ENCODE data around the gene SLCO3A1.

Gene SLCO3A1

GRCh38 chr15:92121047-92121446 is 267.5 kb downstream of the SLCO3A1 start:
- H3K36me3 ChIP-seq (replicated peaks; ENCODE audit: low read depth, low read length) = no peaks in the 10 kb centered on the region
- H3K4me2 ChIP-seq (ENCODE audit: low read length) = no peak overlapping the region
- TF ChIP-seq CTCF (IDR thresholded peaks at IDR 0.05; ENCODE audit: low read depth, low read length) (no peak), EZH2phosphoT487 (IDR thresholded peaks at IDR 0.05; ENCODE audit: low read depth) (no peak)
- no peaks in the 10 kb centered on the region for H4K20me1 ChIP-seq (ENCODE audit: insufficient read depth, low read length)
- H3K9ac ChIP-seq (ENCODE audit: low read length) = no peak overlapping the region
- H3K9me3 ChIP-seq (ENCODE audit: insufficient read depth, low read length) = no peaks in the 10 kb centered on the region
- H3K27ac ChIP-seq (ENCODE audit: low read length) = no peak overlapping the region
- H2AFZ ChIP-seq (ENCODE audit: low read depth, low read length) = no peak overlapping the region
- peaks cover 5% of the 10 kb centered on the region; the same call in 1 of the 2 replicates for H3K27me3 ChIP-seq (ENCODE audit: low read depth, low read length)
- H3K4me3 ChIP-seq (ENCODE audit: low read length) = no peak overlapping the region
- H3K4me1 ChIP-seq (ENCODE audit: low read length) = peaks cover 32% of the 10 kb centered on the region
- H3K79me2 ChIP-seq (ENCODE audit: low read length) = no peaks in the 10 kb centered on the region

DNA sequence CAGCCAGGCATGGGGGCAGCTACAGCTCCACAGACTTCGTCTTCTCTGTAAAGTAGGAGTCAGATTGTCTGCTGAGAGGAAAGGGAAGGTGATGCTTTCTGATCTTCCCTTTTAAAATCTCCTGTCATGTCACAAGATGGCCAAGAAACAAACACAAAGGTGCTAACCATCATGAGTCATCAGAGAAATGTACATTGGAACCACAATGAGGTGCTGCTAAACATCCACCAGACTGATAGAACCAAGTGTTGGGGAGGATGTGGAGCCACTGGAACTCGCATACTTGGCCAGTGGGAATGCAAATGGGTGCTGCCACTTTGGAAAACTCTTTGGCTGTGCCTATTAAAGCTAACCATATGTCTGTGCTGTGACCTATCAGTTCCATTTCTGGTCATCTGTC is 268.8 kb downstream of the SLCO3A1 start:
- Histone ChIP-seq H3K79me2 (ENCODE audit: low read length) (no peaks in the 10 kb centered on the region), H2AFZ (ENCODE audit: low read depth, low read length) (no peak overlapping the region), H3K9me3 (ENCODE audit: insufficient read depth, low read length) (no peaks in the 10 kb centered on the region), H3K4me1 (ENCODE audit: low read length) (peaks cover 38% of the 10 kb centered on the region), H3K4me2 (ENCODE audit: low read length) (no peak overlapping the region), H3K4me3 (ENCODE audit: low read length) (no peak overlapping the region), H3K9ac (ENCODE audit: low read length) (no peak overlapping the region), H3K36me3 (replicated peaks; ENCODE audit: low read depth, low read length) (no peaks in the 10 kb centered on the region), H3K27ac (ENCODE audit: low read length) (no peak overlapping the region), H3K27me3 (ENCODE audit: low read depth, low read length) (peaks cover 5% of the 10 kb centered on the region; the same call in 1 of the 2 replicates), H4K20me1 (ENCODE audit: insufficient read depth, low read length) (no peaks in the 10 kb centered on the region)
- TF ChIP-seq CTCF (IDR thresholded peaks at IDR 0.05; ENCODE audit: low read depth, low read length) = no peak
- no peak for TF ChIP-seq EZH2phosphoT487 (IDR thresholded peaks at IDR 0.05; ENCODE audit: low read depth)

DNA sequence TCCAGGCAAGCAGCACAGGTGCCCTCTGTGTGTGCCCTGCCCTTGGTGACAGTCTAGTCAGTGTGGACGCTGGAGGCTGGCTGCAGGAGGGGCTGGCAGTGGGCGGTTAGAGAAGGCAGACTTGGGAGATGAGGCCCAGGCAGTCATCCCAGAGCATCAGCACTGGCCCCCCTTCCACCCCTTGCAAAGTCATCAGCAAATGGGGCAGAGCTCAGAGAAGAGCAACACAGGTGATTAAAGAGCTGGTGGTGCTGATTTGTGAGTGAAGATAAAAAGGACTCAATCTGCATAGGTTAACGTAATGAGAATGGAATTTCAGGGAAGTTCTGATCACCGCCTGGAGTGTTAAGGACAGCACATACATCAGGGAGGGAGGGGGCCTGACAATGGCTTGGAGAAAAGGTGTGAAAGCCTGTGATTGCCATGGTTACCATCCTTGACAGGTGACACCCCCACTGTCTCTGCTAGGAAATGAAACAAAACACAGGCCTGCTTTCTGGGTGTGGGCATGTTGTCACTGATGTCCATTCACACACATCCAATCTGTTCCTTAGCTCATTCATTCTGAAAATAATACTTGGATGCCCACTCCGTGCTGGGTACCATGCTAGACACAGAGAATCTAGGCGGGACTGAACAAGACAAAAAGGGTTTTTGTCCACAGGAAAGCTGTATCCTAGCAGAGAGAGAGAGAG is 270.6 kb downstream of the SLCO3A1 start:
- TF ChIP-seq CTCF (IDR thresholded peaks at IDR 0.05; ENCODE audit: low read depth, low read length) = no peak
- TF ChIP-seq EZH2phosphoT487 (IDR thresholded peaks at IDR 0.05; ENCODE audit: low read depth) = no peak
- Histone ChIP-seq H2AFZ (ENCODE audit: low read depth, low read length) (no peak overlapping the region), H3K27ac (ENCODE audit: low read length) (no peak overlapping the region), H3K9me3 (ENCODE audit: insufficient read depth, low read length) (no peaks in the 10 kb centered on the region), H3K79me2 (ENCODE audit: low read length) (no peaks in the 10 kb centered on the region), H3K9ac (ENCODE audit: low read length) (no peak overlapping the region), H4K20me1 (ENCODE audit: insufficient read depth, low read length) (no peaks in the 10 kb centered on the region), H3K4me2 (ENCODE audit: low read length) (no peak overlapping the region), H3K4me3 (ENCODE audit: low read length) (no peak overlapping the region), H3K36me3 (replicated peaks; ENCODE audit: low read depth, low read length) (no peaks in the 10 kb centered on the region), H3K27me3 (ENCODE audit: low read depth, low read length) (no peaks in the 10 kb centered on the region), H3K4me1 (ENCODE audit: low read length) (peaks cover 39% of the 10 kb centered on the region)

- H3K4me1 ChIP-seq (ENCODE audit: low read length) = peaks cover 35% of the 10 kb centered on the region
- H3K4me2 ChIP-seq (ENCODE audit: low read length) = no peak overlapping the region
- no peak overlapping the region for H3K27ac ChIP-seq (ENCODE audit: low read length)
- TF ChIP-seq EZH2phosphoT487 (IDR thresholded peaks at IDR 0.05; ENCODE audit: low read depth) = no peak
- no peak for TF ChIP-seq CTCF (IDR thresholded peaks at IDR 0.05; ENCODE audit: low read depth, low read length)
- no peak overlapping the region for H3K4me3 ChIP-seq (ENCODE audit: low read length)
- no peaks in the 10 kb centered on the region for H3K36me3 ChIP-seq (replicated peaks; ENCODE audit: low read depth, low read length)
- no peaks in the 10 kb centered on the region for H3K9me3 ChIP-seq (ENCODE audit: insufficient read depth, low read length)
- no peaks in the 10 kb centered on the region for H4K20me1 ChIP-seq (ENCODE audit: insufficient read depth, low read length)
- H3K9ac ChIP-seq (ENCODE audit: low read length) = no peak overlapping the region
- H3K79me2 ChIP-seq (ENCODE audit: low read length) = no peaks in the 10 kb centered on the region
- H2AFZ ChIP-seq (ENCODE audit: low read depth, low read length) = no peak overlapping the region
- no peaks in the 10 kb centered on the region for H3K27me3 ChIP-seq (ENCODE audit: low read depth, low read length)
Measured at GRCh38 chr15:92124657-92125010, 271.1 kb downstream of the SLCO3A1 start.
